KOPT-K1 (cell line): ENCODE measurements around the gene AKAP13.
"Not testable (repeated sequence)": the region's sequence is repeated elsewhere in the genome, so short reads cannot be mapped to it uniquely, and the experiment has no call there.

Experiments used
- H3K27ac ChIP-seq: fragments of 200-600 bp; sonication (generic); 2 replicates; pipeline ENCODE4 v1.5.1; 2016; ENCODE audit warnings: antibody characterized with exemption, mild to moderate bottlenecking, low read depth, low read length; ENCODE audit not compliant: poor library complexity, severe bottlenecking
- H3K36me3 ChIP-seq: fragments of 200-600 bp; sonication (generic); 2 replicates; pipeline ENCODE4 v1.5.1; 2017; ENCODE audit warnings: antibody characterized with exemption, mild to moderate bottlenecking, low read length, moderate library complexity; ENCODE audit not compliant: insufficient read depth
- H3K9me3 ChIP-seq: fragments of 200-600 bp; sonication (generic); 2 replicates; pipeline ENCODE4 v1.5.1; 2017; ENCODE audit warnings: antibody characterized with exemption, low read length, mild to moderate bottlenecking; ENCODE audit not compliant: insufficient read depth, poor library complexity, severe bottlenecking

Gene AKAP13

GRCh38 chr15:85477061-85477460, 96.7 kb downstream of the AKAP13 start:
- H3K36me3 ChIP-seq: no peaks in the 10 kb centered on the region
- no peaks in the 10 kb centered on the region for H3K9me3 ChIP-seq
- no peak overlapping the region for H3K27ac ChIP-seq

GRCh38 chr15:85477730-85478129, 97.3 kb downstream of the AKAP13 start:
- Histone ChIP-seq H3K27ac (no peak overlapping the region), H3K36me3 (no peaks in the 10 kb centered on the region), H3K9me3 (no peaks in the 10 kb centered on the region)

GRCh38 chr15:85479071-85479647, 98.8 kb downstream of the AKAP13 start:
- H3K27ac ChIP-seq: no peak overlapping the region

GRCh38 chr15:85480923-85481322, 100.5 kb downstream of the AKAP13 start:
- H3K27ac ChIP-seq: no peak overlapping the region
- no peaks in the 10 kb centered on the region for H3K36me3 ChIP-seq
- H3K9me3 ChIP-seq: no peaks in the 10 kb centered on the region

More at GRCh38 chr15:85479071-85479647, 98.8 kb downstream of the AKAP13 start:
- Histone ChIP-seq H3K9me3 (no peaks in the 10 kb centered on the region), H3K36me3 (no peaks in the 10 kb centered on the region)

GRCh38 chr15:85481543-85481942, 101.1 kb downstream of the AKAP13 start:
- H3K36me3 ChIP-seq, H3K27ac ChIP-seq, H3K9me3 ChIP-seq: not testable (repeated sequence)

GRCh38 chr15:85482894-85483293, 102.5 kb downstream of the AKAP13 start:
- H3K27ac ChIP-seq: no peak overlapping the region
- no peaks in the 10 kb centered on the region for H3K36me3 ChIP-seq
- no peaks in the 10 kb centered on the region for H3K9me3 ChIP-seq

- H3K36me3 ChIP-seq, H3K9me3 ChIP-seq, H3K27ac ChIP-seq: not testable (repeated sequence)
These were observed 103.6 kb downstream of the AKAP13 start for GRCh38 chr15:85483955-85484354.

GRCh38 chr15:85484923-85485322, 104.5 kb downstream of the AKAP13 start:
- not testable (repeated sequence) for H3K36me3 ChIP-seq, H3K9me3 ChIP-seq, H3K27ac ChIP-seq

- H3K9me3 ChIP-seq: no peaks in the 10 kb centered on the region
- no peaks in the 10 kb centered on the region for H3K36me3 ChIP-seq
- no peak overlapping the region for H3K27ac ChIP-seq
These were observed 105.7 kb downstream of the AKAP13 start for GRCh38 chr15:85485956-85486567.

GRCh38 chr15:85487796-85488195, 107.4 kb downstream of the AKAP13 start:
- not testable (repeated sequence) for H3K36me3 ChIP-seq, H3K27ac ChIP-seq, H3K9me3 ChIP-seq

- H3K36me3 ChIP-seq: no peaks in the 10 kb centered on the region
- H3K9me3 ChIP-seq: no peaks in the 10 kb centered on the region
- no peak overlapping the region for H3K27ac ChIP-seq
These were observed 108.6 kb downstream of the AKAP13 start for GRCh38 chr15:85488997-85489396.

- Histone ChIP-seq H3K27ac (no peak overlapping the region), H3K9me3 (no peaks in the 10 kb centered on the region), H3K36me3 (no peaks in the 10 kb centered on the region)
These were observed 109.5 kb downstream of the AKAP13 start for GRCh38 chr15:85489773-85490493.

- no peaks in the 10 kb centered on the region for H3K36me3 ChIP-seq
- no peaks in the 10 kb centered on the region for H3K9me3 ChIP-seq
- no peak overlapping the region for H3K27ac ChIP-seq
These were observed 110.5 kb downstream of the AKAP13 start for GRCh38 chr15:85490856-85491255.

- Histone ChIP-seq H3K9me3 (no peaks in the 10 kb centered on the region), H3K36me3 (no peaks in the 10 kb centered on the region), H3K27ac (no peak overlapping the region)
These were observed 111.3 kb downstream of the AKAP13 start for GRCh38 chr15:85491691-85492090.

- Histone ChIP-seq H3K27ac (no peak overlapping the region), H3K36me3 (no peaks in the 10 kb centered on the region), H3K9me3 (no peaks in the 10 kb centered on the region)
These were observed 112.0 kb downstream of the AKAP13 start for GRCh38 chr15:85492406-85492805.

GRCh38 chr15:85493260-85493659, 112.9 kb downstream of the AKAP13 start:
- H3K27ac ChIP-seq: no peak overlapping the region
- no peaks in the 10 kb centered on the region for H3K9me3 ChIP-seq

More at GRCh38 chr15:85493260-85493659, 112.9 kb downstream of the AKAP13 start:
- no peaks in the 10 kb centered on the region for H3K36me3 ChIP-seq
